ENCODE results near the gene TCEANC2.
"Not testable (repeated sequence)": the region's sequence is repeated elsewhere in the genome, so short reads cannot be mapped to it uniquely, and the experiment has no call there.

TCEANC2 gene

GRCh38 chr1:54027848-54028247, 25.6 kb upstream of the TCEANC2 start:
- DNase-seq (ENCODE audit: low spot score), result no peak

GRCh38 chr1:54028306-54029251, 24.8 kb upstream of the TCEANC2 start:
- DNase-seq (ENCODE audit: low spot score), result peak; percentile 94

GRCh38 chr1:54037476-54037875, 15.9 kb upstream of the TCEANC2 start:
- no peak for DNase-seq (ENCODE audit: low spot score)

- no peak for DNase-seq (ENCODE audit: low spot score)
These were observed 11.6 kb upstream of the TCEANC2 start for GRCh38 chr1:54041806-54042205.

DNA sequence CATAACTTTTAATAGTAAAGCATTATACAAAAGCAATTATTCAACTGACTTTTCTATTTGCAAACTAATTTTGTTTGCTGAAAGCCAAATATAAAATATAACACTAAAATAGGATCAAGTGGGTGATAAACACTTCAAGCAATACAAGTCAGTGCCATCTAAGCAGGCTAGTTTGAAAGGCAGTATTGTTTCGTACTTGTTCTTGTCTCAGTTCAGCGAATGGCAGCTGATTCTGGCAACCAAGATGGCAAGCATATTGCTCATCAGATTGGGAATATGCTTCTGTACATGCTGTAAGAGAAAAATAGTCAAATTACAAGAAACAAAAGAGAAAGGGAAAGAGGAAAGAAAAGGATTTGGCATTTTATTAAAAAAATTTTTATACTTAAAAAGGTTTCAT, 7.9 kb upstream of the TCEANC2 start:
- peak; percentile 93 for DNase-seq (ENCODE audit: low spot score)

GRCh38 chr1:54046671-54047383, 6.6 kb upstream of the TCEANC2 start:
- DNase-seq (ENCODE audit: low spot score), result peak; percentile 50

DNA sequence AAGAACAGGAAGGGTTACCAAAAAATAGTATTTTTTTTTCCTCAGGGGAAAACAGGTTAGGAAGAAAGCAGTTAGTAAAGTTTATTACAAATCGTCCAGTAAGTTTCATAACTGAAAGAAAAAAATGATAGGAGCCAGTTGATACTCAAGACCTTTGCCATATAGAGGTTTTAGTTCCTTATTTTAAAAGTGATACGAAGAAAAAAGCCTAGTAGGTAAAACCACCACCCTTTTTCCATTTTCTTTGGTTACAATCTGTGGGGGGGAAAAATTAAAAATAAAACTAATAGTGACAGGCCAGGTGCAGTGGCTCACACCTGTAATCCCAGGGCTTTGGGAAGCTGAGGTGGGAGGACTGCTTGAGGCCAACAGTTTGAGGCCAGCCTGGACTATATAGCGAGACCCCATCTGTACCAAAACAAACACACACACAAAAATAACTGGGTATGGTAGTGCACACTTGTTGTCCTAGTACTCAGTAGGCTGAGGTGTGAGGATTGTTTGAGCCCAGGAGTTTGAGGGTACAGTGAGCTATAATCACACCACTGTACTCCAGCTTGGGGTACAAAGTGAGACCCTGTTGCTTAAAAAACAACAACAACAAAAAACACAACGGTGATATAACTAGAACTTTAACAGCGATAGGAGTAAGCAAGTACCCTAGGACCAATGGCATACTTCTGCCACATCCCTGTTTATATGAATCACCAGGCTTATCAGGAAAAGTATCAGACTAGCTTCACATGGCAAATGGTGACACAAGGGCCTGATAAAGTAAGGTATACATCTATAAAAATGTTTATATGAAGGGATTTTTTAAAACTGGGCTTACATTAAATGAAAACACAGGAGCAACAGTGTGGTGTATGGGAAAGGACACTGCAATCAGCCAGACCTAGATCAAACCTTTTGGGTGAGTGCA, 5.8 kb upstream of the TCEANC2 start:
- no peak for DNase-seq (ENCODE audit: low spot score)

- DNase-seq (ENCODE audit: low spot score), result not testable (repeated sequence)
These were observed 3.0 kb upstream of the TCEANC2 start for GRCh38 chr1:54050435-54050834.

DNA sequence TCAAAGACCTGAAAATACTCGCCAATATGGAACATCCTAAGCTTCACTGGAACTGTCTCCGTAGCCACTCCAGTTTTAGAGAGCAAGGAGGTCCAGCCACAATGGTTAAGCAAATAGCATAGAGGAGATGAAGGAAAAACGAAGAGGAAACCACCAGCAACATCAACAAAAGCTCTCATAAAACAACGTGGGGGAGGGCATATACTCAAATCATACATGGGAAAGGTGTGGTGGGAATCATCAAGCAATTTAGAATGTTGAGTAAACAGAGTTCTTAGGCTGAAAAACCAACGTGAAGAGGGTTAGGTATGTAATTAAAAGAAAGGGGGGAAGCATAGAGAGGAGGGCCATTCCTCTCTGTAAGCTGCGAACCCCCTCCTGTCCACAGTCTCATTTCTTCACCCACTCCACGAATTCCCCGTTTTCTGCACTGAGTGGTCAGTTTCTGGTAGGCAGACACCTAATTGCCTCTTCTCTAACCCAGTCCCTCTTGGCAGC, 1.4 kb upstream of the TCEANC2 start:
- DNase-seq (ENCODE audit: low spot score), result peak; percentile 33

DNA sequence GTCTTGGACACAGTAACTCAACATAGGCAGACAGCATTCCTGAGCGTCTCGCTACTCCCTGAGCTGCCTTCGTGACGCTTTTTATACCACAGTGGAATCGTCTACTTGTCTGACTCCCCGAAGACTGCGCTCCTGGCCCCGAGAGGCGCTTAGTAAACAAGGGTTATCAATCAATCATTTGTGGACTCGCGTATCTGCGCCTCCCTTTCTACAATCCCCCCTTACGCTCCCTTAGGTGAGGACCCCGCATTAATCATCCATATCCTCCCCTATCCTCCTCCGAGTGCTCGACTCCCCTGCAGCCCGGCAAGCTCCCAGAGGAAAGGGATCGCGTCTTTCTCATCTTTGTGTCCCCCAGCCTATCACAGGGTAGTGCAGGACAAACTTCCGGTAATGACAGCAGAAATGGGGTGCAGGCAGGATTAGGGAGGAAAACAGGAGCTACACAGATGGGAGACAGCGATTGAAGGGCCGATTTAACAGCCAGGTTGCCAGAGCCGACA, 926 bp upstream of the TCEANC2 start:
- DNase-seq (ENCODE audit: low spot score), result peak; percentile 59

DNA sequence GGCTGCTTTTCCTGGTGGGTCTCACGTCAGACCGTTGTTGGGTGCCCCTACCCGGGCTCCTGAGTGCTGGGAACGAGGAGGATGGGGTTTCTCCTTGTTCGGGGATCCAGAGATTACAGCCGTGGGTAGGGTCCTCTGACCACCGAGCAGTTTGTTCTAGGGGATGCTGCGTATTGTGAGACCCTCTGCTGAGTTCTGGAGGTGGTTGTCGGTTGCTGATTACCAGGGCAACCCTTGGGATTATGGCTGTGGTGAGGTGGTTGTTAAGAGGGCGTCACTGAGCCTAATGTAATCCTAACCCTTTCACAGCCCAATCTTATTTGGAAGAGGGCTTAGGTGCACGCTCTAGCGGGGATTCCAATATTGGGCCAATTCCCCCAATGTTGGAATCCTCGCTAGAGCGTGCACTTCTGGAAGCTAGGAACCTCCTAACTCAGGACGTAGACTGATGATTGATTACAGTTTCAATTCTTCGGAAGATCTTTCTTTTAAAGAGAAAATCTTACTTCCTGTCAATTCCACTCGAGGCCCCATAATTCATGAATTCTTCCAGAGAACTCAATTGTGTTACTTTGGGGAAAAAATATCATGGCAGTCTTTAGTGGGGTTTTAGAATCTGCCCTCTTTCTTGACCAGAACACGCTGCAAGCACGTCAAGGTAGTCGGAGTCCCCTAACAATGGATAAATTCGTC, 483 bp downstream of the TCEANC2 start:
- no peak for DNase-seq (ENCODE audit: low spot score)

- no peak for DNase-seq (ENCODE audit: low spot score)
These were observed 986 bp downstream of the TCEANC2 start for GRCh38 chr1:54054438-54054749.

DNA sequence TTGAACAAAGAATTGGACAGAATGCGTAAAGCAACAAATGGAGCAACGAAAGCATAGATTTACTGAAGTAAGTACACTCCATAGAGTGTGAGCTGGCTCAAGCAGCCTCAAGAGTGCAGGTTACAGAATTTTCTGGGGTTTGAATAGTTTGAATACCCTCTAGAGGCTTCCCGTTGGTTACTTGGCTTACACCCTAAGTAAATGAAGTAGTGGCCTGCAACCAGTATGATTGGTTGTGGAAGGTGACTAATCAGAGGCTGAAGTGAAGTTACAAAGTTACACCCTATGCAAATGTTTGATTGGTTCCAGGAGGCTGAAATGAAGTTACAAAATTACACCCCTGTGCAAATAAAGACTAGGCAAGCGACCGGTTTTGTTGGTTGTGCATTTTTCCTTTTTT, 10.9 kb downstream of the TCEANC2 start:
- DNase-seq (ENCODE audit: low spot score), result no peak

DNA sequence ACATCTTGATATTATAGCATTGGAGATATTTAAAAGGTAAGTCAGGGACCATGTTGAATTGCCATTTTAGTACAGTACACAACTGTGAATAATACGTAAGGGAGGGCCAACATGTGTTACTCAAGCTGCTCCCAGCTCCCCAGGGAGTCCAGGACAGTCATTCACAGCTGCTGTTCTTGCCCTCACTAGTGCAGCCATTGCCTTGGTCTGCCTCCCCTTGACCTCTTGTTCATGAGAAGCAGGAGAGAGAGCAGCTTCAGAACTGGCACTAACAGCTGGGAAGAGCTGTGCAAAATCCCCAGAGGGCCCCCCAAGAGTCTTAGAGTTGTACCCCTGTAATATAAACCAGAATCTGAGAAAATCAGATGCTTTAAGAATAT, 16.4 kb downstream of the TCEANC2 start:
- no peak for DNase-seq (ENCODE audit: low spot score)

DNA sequence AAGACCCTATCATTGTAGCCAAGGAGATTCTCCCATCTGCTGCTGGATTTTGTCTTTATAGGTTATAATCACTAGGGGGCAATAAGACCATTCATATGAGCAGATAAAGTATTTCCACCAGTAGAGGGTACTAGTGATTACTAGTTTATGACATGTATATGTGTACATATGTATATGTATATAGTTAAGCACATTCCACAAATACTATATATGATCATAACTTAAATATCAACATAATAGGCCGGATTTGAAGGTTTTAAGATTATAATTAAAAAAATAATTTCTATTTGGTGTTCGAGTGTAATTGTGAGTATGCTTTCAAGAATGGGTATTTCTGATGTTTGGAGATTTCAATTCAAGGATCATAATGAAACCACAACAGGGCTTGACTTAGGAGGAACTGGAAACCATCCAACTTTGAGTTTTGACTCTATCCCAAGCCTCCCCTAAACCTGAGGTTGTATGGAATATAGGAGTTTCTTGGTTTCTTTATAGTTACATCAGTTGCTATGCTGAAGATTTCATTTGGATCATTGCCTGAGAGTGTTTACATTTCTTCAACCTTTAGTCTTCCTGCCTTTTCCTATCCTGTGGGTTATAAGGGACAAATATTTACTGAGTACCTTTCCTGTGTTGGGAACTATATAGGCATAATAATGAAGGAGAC, 16.9 kb downstream of the TCEANC2 start:
- DNase-seq (ENCODE audit: low spot score), result peak; percentile 86

DNA sequence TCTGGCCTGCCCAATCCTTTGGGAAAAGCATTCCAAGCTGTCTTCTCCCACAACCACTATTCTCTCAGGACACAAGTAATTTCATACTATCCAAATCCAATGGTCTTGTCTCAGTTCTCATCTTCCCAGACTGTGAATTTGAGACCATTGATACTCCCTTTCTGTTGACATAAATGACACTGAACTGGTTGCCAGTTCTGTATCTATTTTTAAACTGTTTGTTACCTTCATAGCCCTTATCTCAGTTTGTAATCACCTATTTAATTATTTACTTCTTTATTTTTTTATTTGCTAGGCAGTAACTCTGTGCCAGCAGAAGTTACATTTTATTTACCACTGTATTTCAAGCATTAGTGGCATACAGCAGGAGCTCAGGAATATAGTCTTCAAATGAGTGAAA, 24.0 kb downstream of the TCEANC2 start:
- no peak for DNase-seq (ENCODE audit: low spot score)

DNA sequence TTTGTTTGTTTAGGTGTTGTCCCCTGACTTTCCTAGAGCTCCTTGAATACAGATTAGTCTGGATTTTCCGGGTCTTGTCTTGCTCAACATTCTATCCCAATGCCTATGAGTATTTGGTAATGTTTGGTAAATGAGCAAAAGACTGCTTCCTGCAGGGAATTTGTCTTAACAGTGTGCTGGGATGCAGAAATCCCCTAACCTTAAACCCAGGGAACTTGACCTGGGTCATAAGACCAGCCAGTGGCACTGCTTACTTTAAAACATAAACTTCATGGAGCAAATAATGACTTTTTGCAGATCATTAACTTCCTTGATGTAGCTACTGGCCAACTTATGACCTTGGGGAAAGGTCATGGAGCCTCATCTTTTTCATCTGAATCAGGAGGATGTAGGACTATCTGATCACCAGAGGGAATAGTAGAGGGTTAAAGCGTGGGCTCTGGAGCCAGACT, 27.2 kb downstream of the TCEANC2 start:
- no peak for DNase-seq (ENCODE audit: low spot score)

DNA sequence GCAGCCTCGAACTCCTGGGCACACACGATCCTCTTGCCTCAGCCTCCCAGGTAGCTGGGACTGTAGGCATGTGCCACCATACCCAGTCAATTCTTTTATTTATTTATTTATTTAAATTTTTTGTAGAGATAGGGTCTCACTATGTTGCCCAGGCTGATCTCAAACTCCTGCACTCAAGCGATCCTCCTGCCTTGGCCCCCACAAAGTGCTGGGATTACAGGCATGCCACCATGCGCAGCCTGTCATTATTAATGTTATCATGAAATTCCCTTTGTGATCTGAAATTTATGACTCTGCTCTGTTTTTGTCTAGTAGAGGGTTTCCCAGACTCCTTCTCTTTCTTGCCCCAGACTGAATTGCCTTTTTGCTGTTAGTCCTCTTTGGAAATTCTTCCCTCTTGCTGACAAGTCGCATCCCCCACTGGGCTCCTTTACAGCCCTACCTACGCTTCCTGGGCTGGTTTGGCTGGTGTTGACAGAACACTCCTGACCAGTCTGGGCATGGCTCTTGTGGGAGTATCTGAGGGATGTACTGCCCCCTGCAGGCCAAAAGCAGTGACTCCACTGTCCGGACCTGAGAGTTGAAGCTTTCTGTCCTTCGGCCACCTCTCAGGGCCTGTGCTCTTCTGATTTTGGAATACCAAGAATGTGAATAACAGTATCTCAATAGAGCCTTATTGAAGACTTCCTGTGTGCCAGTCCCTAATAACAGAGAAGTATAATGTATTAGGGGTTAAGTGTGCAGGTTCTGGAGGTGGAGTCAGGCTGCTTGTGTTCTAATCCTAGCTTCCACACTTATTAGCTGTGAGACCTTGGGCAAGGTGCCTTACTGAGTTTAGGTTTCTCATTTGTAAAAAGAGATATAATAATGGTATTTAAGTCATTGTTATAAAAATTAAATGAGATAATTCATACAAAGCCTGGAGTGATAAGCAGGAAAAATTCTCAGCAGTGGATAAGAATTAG, 28.2 kb downstream of the TCEANC2 start:
- DNase-seq (ENCODE audit: low spot score), result peak; percentile 49

- no peak for DNase-seq (ENCODE audit: low spot score)
These were observed 31.4 kb downstream of the TCEANC2 start for GRCh38 chr1:54084794-54085193.
